Adrenal gland (tissue), 12 donors: Measurements from ENCODE around the gene TBCE. TPM values are rescaled to one million over a fixed set of nuclear protein-coding genes. Genes with fewer than 3 reads are reported as not detected.

Experiments
- DNase-seq, 7 donors: peaks; one replicate each; pipeline ENCODE4 v3.0.0-alpha.2; 2019 to 2020
- H3K27ac ChIP-seq, 5 donors: fragments of 200-600 bp; sonication (generic) in 4 of 5; 1 replicate in 3 of 5; 2 replicates in 2 of 5; pipeline versions ENCODE4 v1.5.1 to v1.8.0; 2016 to 2020; ENCODE audit warnings: mild to moderate bottlenecking in 1 of 5
- H3K27me3 ChIP-seq: fragments of 200-600 bp; 2 replicates; pipeline ENCODE4 v1.8.0; 2021
- H3K36me3 ChIP-seq, 2 donors: fragments of 200-600 bp; replicated peaks in 1 of 2; 1 replicate in 1 of 2; 2 replicates in 1 of 2; pipeline versions ENCODE4 v1.5.1 to v1.8.0; 2018 to 2022
- H3K4me1 ChIP-seq, 2 donors: fragments of 200-600 bp; replicated peaks in 1 of 2; 1 replicate in 1 of 2; 2 replicates in 1 of 2; pipeline versions ENCODE4 v1.5.1 to v1.8.0; 2018 to 2021
- H3K4me3 ChIP-seq, 4 donors: fragments of 200-600 bp; sonication (generic) in 3 of 4; one replicate each; pipeline ENCODE4 v1.5.1; 2016 to 2018
- H3K9me3 ChIP-seq, 3 donors: fragments of 200-600 bp; sonication (generic) in 1 of 3; replicated peaks in 1 of 3; 1 replicate in 2 of 3; 2 replicates in 1 of 3; pipeline versions ENCODE4 v1.5.1 to v1.8.0; 2016 to 2021
- POLR2A ChIP-seq, 2 donors: fragments of 450-650 bp; IDR thresholded peaks; one replicate each; pipeline ENCODE4 v1.6.1; 2017; ENCODE audit warnings: antibody characterized with exemption in 2 of 2, mild to moderate bottlenecking in 2 of 2, moderate library complexity in 1 of 2
- WGBS, 4 donors: extraction: QIAGEN DNeasy Blood & Tissue Kit in 2 of 4; methylation state at CpG; one replicate each; pipeline versions ENCODE4 v1.1.5 to v1.1.7; 2013 to 2017; 5-methylcytosine and 5-hydroxymethylcytosine counted together
- intact Hi-C, 2 donors: fragments of 100-400 bp; cut with DNase I; formaldehyde crosslinking; loops; one replicate each; pipeline versions ENCODE4 v1.14.1 to v1.15.0; 2022 to 2023
- polyA plus RNA-seq, 3 donors: library from polyadenylated mRNA; stranded (reverse); fragments of 200-250 nt in 2 of 3; fragments of 350-450 nt in 1 of 3; fragmentation: Illumina TruSeq in 1 of 3; extraction: RNeasy Lipid Tissue Mini Kit (QIAGEN cat#74804) in 1 of 3; gene quantifications; one replicate each; pipeline ENCODE4 v1.2.3, GENCODE V29; 2013 to 2014
- total RNA-seq, 9 donors: library from RNA; depleted of rRNA in 4 of 9; stranded (reverse); fragments of >200 nt in 4 of 9; fragments of 120-200 nt in 1 of 9; fragmentation: NEBNext Ultra II Directional in 1 of 9; extraction: Animal tissue kit (Norgen Biotek cat#: 25700) in 1 of 9; gene quantifications; one replicate each; pipeline versions ENCODE4 v1.1.0 to v1.2.4, GENCODE V29; 2013 to 2023
- TF ChIP-seq, protein P1 (sequence below), 6 experiments: fragments of 450-650 bp in 4 of 6; fragments of 200-600 bp in 2 of 6; sonication (generic) in 1 of 6; IDR thresholded peaks; 1 replicate in 5 of 6; 2 replicates in 1 of 6; pipeline versions ENCODE4 v1.5.1 to v1.8.0; 2016 to 2021; ENCODE audit warnings: antibody characterized with exemption in 6 of 6, mild to moderate bottlenecking in 2 of 6, moderate library complexity in 1 of 6
- donor health status: healthy with polysubstance abuse.
- donor health status: Bipolar disorder and iron deficiency.
- donor health status: DM: yes; HTN: yes; CAD: no.
- donor health status: DM: no; HTN: no; CAD: no.
- donor health status: DM: no; HTN: no; CAD: no.
- donor health status: DM: yes; HTN: yes; CAD: no.

Gene TBCE
- total and polyA plus RNA-seq, 12 donors, result 14.7 to 67.2 (median 25.7) TPM

DNA sequence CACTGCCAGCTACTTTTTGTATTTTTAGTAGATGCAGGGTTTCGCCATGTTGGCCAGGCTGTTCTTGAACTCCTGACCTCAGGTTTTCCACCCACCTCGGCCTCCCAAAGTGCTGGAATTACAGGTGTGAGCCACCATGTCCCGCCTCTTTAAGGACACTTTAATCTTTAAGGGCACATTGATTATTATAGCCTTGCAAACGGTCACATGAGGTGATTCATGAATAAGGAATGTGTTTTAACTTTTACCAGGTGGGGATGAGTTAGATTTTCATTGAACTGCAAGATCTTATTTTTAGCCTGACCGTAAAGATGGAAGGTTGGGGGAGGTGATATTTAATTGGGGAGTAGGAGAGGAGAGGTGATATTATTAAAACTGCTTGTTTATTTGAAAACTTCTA, 61.9 kb downstream of the TBCE start:
- DNase-seq, result no peak
- no peaks in the 10 kb centered on the region for H3K4me1 ChIP-seq
- no peaks in the 10 kb centered on the region for H3K36me3 ChIP-seq
- TF ChIP-seq POLR2A (IDR thresholded peaks at IDR 0.05), result no peak
- no peak overlapping the region for H3K4me3 ChIP-seq
- H3K9me3 ChIP-seq, result no peaks in the 10 kb centered on the region
- H3K27me3 ChIP-seq, result no peaks in the 10 kb centered on the region
- intact Hi-C loops, result no loop called here
- no peak overlapping the region for H3K27ac ChIP-seq
- 79 to 88% (median 83%) methylated on average over 5 of the region's 5 CpGs for WGBS, 4 donors

DNA sequence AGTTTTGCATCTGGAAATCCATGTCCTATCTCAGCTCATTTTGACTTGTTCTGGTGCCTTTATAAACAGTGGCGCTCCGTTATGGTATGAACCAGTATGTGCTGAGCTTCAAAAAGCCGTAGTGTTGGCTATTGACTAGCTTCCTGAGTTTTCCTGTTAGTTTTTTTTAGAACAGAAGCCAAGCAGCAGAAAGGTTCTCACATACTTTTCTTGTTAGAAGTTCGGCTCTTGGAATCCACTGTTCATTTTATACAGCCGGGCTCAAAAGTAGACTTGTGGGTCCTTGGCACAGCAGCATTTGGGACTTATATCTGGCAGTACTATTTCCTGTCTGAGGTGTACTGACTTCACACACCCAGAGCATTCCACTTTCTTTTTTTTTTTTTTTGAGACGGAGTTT, 63.8 kb downstream of the TBCE start:
- H3K27me3 ChIP-seq, result no peaks in the 10 kb centered on the region
- H3K27ac ChIP-seq, result no peak overlapping the region
- H3K4me3 ChIP-seq, result no peak overlapping the region
- no peaks in the 10 kb centered on the region for H3K36me3 ChIP-seq
- whole genome bisulfite sequencing, 4 donors, result 73 to 91% (median 78%) methylated on average over 6 of the region's 6 CpGs
- no peak for DNase-seq
- H3K9me3 ChIP-seq, result no peaks in the 10 kb centered on the region
- intact Hi-C loops, result no loop called here
- TF ChIP-seq, protein P1, sequence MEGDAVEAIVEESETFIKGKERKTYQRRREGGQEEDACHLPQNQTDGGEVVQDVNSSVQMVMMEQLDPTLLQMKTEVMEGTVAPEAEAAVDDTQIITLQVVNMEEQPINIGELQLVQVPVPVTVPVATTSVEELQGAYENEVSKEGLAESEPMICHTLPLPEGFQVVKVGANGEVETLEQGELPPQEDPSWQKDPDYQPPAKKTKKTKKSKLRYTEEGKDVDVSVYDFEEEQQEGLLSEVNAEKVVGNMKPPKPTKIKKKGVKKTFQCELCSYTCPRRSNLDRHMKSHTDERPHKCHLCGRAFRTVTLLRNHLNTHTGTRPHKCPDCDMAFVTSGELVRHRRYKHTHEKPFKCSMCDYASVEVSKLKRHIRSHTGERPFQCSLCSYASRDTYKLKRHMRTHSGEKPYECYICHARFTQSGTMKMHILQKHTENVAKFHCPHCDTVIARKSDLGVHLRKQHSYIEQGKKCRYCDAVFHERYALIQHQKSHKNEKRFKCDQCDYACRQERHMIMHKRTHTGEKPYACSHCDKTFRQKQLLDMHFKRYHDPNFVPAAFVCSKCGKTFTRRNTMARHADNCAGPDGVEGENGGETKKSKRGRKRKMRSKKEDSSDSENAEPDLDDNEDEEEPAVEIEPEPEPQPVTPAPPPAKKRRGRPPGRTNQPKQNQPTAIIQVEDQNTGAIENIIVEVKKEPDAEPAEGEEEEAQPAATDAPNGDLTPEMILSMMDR (IDR thresholded peaks at IDR 0.05), result no peak
- TF ChIP-seq POLR2A (IDR thresholded peaks at IDR 0.05), result no peak
- no peaks in the 10 kb centered on the region for H3K4me1 ChIP-seq

DNA sequence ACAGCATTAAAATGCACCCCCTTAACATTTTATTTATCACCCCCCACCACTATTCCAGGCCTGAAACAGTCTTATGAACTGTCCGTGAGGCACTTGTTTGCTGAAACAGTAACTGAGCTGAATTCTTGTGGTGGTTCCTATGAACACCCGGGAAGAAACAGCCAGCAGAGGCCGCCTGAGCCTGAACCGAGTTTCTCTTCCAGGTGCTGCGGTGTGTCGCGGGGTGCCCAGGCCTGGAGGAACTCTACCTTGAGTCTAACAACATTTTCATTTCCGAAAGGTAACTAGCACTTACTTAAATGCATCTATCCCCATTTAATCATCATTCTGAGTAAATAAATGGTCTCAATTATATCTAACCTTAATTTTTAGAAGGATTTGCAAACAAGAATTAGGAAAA, 66.8 kb downstream of the TBCE start:
- Histone ChIP-seq H3K27me3 (no peaks in the 10 kb centered on the region), H3K4me1 (no peaks in the 10 kb centered on the region), H3K4me3 (no peak overlapping the region), H3K36me3 (peaks cover 0 to 28% of the 10 kb centered on the region in 2 donors), H3K9me3 (no peaks in the 10 kb centered on the region), H3K27ac (no peak overlapping the region)
- TF ChIP-seq, protein P1 (IDR thresholded peaks at IDR 0.05), result no peak
- 93 to 96% (median 95%) methylated on average over 7 to 8 of the region's 8 CpGs for WGBS, 4 donors
- peak in 1 of 7 donors; percentile 46 for DNase-seq
- intact Hi-C loops, result no loop called here

DNA sequence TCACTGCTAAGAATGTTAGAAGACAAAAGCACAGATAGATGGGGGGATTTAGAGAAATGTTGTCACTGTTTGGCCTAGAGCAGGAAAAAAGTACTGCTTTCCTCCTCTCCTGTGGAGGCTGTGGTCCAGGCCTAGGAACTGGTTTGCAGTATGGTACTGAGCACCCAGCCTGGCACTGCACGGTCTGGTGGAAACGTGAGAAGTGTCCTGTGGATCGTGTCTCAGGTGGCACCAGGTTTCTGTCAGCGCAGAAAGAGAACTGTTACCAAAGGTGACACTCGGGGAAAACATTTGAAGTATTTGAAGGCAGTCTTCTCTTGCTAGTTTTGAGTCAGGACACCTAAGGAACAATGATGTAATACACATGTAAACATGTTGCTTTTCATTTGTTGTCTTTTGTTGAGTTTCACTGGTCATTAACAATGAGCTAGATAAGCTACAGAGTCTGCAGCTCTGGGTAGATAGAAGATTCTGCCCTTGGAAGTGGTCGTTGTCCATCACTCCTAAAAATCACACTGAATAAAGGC, 74.0 kb downstream of the TBCE start:
- 86 to 91% (median 89%) methylated on average over 6 of the region's 6 CpGs for WGBS, 4 donors
- H3K36me3 ChIP-seq, result peaks cover 0 to 79% of the 10 kb centered on the region in 2 donors
- H3K27me3 ChIP-seq, result no peaks in the 10 kb centered on the region
- TF ChIP-seq, protein P1 (IDR thresholded peaks at IDR 0.05), result no peak
- TF ChIP-seq POLR2A (IDR thresholded peaks at IDR 0.05), result no peak
- intact Hi-C loops, result no loop called here
- DNase-seq, result peak in 1 of 7 donors; percentile 24
- no peak overlapping the region for H3K27ac ChIP-seq
- H3K4me1 ChIP-seq, result peaks cover 0 to 5% of the 10 kb centered on the region in 2 donors
- H3K9me3 ChIP-seq, result no peaks in the 10 kb centered on the region
- no peak overlapping the region for H3K4me3 ChIP-seq

DNA sequence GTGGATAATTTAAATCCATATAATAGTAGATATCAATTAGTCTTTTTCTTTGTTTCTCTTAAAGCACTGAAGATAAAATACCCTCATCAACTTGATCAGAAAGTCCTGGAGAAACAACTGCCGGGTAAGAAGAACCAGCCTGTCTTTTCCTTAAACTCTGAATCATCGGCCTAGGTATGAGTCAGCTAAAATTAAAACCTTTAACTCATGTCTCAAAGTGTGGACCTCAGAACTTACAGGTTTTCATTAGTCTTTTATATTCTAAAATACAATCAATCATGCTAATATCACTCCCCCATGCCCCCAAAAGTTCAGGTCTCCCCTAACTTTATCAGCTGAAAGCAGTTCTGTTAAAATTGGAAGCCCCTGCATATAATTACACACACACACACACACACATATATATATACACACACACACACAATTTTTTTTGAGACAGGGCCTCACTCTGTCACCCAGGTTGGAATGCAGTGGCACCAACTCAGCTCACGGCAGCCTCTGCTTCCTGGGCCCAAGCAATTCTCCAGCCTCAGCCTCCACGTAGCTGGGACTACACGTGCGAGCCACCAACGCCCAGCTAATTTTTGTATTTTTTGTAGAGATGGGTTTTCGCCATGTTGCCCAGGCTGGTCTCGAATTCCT, 75.7 kb downstream of the TBCE start:
- H3K27me3 ChIP-seq, result no peaks in the 10 kb centered on the region
- H3K27ac ChIP-seq, result peak overlapping the region in 2 of 5 donors; percentile 3
- intact Hi-C loops, result no loop called here
- no peaks in the 10 kb centered on the region for H3K9me3 ChIP-seq
- DNase-seq, result peak in 1 of 7 donors; percentile 29
- WGBS, 4 donors, result 80 to 85% (median 82%) methylated on average over 9 of the region's 9 CpGs
- peaks cover 0 to 5% of the 10 kb centered on the region in 2 donors for H3K4me1 ChIP-seq
- H3K36me3 ChIP-seq, result peaks cover 0 to 70% of the 10 kb centered on the region in 2 donors
- TF ChIP-seq POLR2A (IDR thresholded peaks at IDR 0.05), result no peak
- TF ChIP-seq, protein P1 (IDR thresholded peaks at IDR 0.05), result no peak
- H3K4me3 ChIP-seq, result no peak overlapping the region
